ENCODE data around the gene C9orf43.

GRCh38 chr9:113468716-113469448 is 58.3 kb downstream of the C9orf43 start:
- TF ChIP-seq POLR2A (IDR thresholded peaks at IDR 0.05; ENCODE audit: low read depth, low read length) (no peak), POLR2AphosphoS5 (IDR thresholded peaks at IDR 0.05; ENCODE audit: low read depth, low read length) (no peak), TAF1 (IDR thresholded peaks at IDR 0.05; ENCODE audit: borderline replicate concordance, low read depth, low read length) (no peak)

Data from GM12892 (cell line).